Lower leg skin (tissue), 3 donors: Measurements from ENCODE around the gene STAU1.

Source experiments
- CTCF ChIP-seq, 3 donors: fragments of 450-650 bp; IDR thresholded peaks; one replicate each; pipeline ENCODE4 v1.5.1; 2016; ENCODE audit warnings: antibody characterized with exemption in 3 of 3, mild to moderate bottlenecking in 3 of 3, moderate library complexity in 2 of 3
- POLR2A ChIP-seq, 2 donors: fragments of 450-650 bp; IDR thresholded peaks; one replicate each; pipeline ENCODE4 v1.6.1; 2016 to 2017; ENCODE audit warnings: antibody characterized with exemption in 2 of 2, mild to moderate bottlenecking in 1 of 2, moderate library complexity in 1 of 2

- TF ChIP-seq CTCF (IDR thresholded peaks at IDR 0.05) (no peak), POLR2A (IDR thresholded peaks at IDR 0.05) (no peak)
Measured at GRCh38 chr20:49183444-49183843, 4.7 kb downstream of the STAU1 start.
